Measurements from ENCODE around the gene CER1.

DNA sequence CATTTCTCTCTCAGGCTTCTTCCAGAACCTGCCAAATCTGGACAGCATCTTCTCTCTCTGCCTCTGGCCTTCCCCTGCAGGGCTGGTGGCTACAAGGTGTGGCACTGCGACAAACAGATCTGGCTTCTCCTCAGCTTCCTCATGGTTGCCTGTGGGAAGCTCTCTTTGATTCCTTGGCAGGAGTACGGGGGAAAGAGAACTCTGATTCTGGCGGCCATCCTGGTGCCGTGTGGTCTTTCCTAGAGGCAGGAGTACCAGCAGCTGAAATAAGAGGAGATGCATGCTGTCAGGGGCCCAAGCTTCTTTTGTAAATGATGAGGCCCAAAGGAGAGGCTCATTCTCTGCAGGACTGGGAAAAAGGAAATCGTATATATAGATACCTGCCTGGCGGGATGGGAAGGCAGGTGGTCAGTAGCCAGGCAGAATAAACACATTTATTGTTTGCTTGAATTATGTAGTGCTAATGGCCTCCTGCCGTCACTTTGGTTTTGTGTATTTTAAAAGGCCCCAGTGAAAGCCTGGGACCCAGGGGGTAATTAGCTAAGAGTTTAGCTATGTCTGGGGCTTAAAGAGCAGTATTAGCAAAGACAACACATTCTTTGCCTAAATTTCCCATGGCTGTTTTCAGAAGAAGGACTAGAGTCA lies at the start of gene CER1:
- TF ChIP-seq EZH2 (IDR thresholded peaks at IDR 0.05; ENCODE audit: borderline replicate concordance, low read depth, low read length, severe bottlenecking) (no peak), POLR2A (IDR thresholded peaks at IDR 0.05; ENCODE audit: low read depth, low read length) (no peak), POLR2AphosphoS5 (IDR thresholded peaks at IDR 0.05; ENCODE audit: insufficient read depth, low read depth, low read length) (no peak), MAX (IDR thresholded peaks at IDR 0.05; ENCODE audit: insufficient read depth, insufficient read length) (no peak), FOS (IDR thresholded peaks at IDR 0.05; ENCODE audit: borderline replicate concordance, insufficient read depth, low read length) (no peak), GATA2 (IDR thresholded peaks at IDR 0.05; ENCODE audit: insufficient read depth, insufficient read length, low read depth, low read length) (no peak)
- TF ChIP-seq, protein P1, sequence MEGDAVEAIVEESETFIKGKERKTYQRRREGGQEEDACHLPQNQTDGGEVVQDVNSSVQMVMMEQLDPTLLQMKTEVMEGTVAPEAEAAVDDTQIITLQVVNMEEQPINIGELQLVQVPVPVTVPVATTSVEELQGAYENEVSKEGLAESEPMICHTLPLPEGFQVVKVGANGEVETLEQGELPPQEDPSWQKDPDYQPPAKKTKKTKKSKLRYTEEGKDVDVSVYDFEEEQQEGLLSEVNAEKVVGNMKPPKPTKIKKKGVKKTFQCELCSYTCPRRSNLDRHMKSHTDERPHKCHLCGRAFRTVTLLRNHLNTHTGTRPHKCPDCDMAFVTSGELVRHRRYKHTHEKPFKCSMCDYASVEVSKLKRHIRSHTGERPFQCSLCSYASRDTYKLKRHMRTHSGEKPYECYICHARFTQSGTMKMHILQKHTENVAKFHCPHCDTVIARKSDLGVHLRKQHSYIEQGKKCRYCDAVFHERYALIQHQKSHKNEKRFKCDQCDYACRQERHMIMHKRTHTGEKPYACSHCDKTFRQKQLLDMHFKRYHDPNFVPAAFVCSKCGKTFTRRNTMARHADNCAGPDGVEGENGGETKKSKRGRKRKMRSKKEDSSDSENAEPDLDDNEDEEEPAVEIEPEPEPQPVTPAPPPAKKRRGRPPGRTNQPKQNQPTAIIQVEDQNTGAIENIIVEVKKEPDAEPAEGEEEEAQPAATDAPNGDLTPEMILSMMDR (IDR thresholded peaks at IDR 0.05; ENCODE audit: extremely low read depth in 1 of 2, insufficient read depth in 1 of 2, low read depth in 1 of 2, low read length in 2 of 2) = no peak

Data from endothelial cell of umbilical vein (primary cell).